Measurements from ENCODE around the gene MSRB1.

DNA sequence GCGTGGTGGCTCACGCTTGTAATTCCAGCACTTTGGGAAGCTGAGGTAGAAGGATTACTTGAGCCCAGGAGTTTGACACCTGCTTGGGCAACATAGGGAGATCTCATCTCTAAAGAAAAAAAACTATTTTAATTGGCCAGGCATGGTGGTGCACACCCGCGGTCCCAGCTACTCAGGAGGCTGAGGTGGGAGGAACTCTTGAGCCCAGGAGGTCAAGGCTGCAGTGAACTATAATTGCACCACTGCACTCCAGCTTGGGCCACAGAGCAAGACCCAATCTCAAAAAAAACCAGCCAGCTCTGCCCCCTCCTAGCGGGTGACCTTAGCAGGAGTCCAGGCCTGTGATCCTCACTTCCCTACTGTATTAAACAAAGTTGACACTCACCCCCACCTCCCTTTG, 18.9 kb downstream of the MSRB1 start:
- TF ChIP-seq FOXM1 (IDR thresholded peaks at IDR 0.05; ENCODE audit: borderline replicate concordance), result no peak
- no peak for TF ChIP-seq BHLHE40 (IDR thresholded peaks at IDR 0.05; ENCODE audit: borderline replicate concordance)
- TF ChIP-seq SP1 (IDR thresholded peaks at IDR 0.05), result no peak

Measured in HEK293T (cell line).